ENCODE data around the gene HMGB2.

Gene HMGB2

DNA sequence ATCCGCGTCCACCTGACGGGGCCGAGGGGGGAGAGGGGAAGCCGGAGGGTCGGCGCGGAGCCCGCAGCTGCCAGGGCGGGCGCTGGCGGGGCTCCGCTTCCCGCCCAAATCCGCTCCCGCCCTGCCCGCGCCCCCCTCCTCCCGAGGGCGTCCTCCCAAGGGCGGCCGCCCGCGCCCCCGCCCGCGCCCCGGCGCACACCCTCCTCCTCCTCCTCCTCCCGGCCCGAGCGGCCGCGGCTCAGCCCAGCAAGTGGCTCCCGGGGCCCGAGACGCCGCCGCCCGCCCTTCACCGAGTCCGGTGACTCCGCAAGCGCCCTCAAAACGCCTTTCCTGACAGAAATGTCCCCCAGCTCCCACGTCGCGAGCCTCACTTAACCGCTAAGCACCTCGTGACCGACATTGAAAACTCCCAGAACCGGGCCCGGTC is 487 bp downstream of the HMGB2 start:
- peak; percentile 71 for DNase-seq

GRCh38 chr4:173332963-173333657 is 1.0 kb downstream of the HMGB2 start:
- no peak for DNase-seq

DNA sequence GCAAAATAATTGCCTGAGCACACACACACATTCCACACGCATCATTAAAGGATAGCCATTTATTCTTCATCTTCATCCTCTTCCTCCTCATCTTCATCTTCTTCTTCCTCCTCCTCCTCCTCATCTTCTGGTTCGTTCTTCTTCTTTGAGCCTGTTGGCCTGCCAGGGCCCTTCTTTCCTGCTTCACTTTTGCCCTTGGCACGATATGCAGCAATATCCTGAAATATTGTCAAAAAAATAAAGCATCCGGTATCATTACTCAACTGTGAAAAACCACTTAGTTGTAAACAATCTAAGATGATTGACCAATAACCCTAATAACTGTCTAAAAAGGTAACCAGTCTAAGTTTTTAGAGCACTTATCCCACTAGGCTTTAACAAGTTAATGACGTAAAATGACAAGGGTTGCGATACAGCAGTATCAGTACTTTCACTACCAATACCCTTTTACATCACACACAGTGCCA is 2.1 kb downstream of the HMGB2 start:
- DNase-seq: peak; percentile 51

GRCh38 chr4:173330590-173330989 is 3.6 kb downstream of the HMGB2 start:
- DNase-seq: peak; percentile 19

GRCh38 chr4:173328236-173328901 is 5.8 kb downstream of the HMGB2 start:
- peak; percentile 15 for DNase-seq

DNA sequence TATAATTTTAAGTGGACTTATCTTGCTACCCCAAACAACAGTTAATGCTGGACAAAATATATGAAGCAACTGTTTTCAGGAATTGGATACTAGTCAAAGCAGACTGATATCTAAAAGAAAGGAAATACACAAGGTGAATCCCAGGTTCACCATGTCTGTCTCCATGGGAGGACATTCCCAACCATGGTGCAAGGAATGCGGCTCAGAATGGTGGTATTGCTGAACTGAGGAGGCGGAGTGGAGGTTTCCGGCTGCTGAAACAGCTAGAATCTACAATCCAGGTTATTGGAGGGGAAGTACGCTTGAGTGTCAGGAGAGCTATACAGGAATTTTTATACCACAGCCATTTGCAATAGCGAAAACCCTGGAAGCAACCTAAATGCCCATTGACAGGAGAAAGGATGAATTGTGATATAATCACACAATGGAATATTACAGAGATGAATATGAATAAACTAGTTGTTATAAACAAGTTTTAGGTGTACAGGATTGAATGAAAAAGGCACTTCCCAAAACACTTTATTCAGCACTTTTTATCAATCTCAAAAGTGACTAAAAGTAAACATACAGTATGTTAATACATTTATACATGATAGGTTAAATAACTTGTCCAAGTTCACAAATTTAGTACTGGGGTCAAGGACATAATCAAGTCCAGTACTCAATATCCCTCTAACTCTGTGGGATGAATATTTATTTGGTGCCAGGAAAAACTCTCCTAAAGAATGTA is 9.0 kb downstream of the HMGB2 start:
- DNase-seq: no peak

- no peak for DNase-seq
Measured at GRCh38 chr4:173319696-173320095, 14.5 kb downstream of the HMGB2 start.

GRCh38 chr4:173318648-173319211 is 15.4 kb downstream of the HMGB2 start:
- peak; percentile 76 for DNase-seq

DNA sequence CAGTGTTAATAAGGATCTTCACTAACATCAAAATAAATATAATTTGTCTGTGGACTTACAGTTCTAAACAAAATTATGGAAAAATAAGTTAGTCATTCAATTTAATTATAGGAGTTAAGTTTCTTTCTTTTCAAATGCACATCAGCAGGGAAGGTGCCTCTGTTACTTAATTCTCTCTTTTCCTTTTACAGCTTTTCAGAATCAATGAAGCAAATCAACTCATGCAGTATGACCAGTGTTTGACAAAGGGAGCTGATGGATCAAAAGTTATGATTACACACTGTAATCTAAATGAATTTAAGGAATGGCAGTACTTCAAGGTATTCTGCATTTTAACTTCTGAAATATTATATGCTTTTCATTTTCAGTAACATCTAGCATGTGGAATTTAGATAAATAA is 15.9 kb downstream of the HMGB2 start:
- no peak for DNase-seq

GRCh38 chr4:173317004-173317403 is 17.2 kb downstream of the HMGB2 start:
- peak; percentile 73 for DNase-seq

- DNase-seq: no peak
Measured at GRCh38 chr4:173316060-173316459, 18.1 kb downstream of the HMGB2 start.

- DNase-seq: no peak
Measured at GRCh38 chr4:173314715-173315114, 19.4 kb downstream of the HMGB2 start.

DNA sequence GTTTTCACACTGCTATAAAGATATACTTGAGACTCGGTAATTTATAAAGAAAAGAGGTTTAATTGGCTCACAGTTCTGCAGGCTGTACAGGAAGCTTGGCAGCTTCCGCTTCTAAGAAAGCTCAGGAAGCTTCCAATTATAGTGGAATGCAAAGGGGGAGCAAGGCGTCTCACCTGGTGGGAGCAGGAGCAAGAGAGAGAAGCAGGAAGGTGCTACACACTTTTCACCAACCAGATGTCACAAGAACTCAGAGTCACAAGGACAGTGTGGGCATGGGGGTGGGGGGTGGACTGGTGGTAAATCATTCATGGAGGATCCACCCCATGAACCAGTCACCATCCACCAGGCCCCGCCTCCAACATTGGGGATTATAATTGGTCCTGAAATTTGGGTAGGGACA is 22.8 kb downstream of the HMGB2 start:
- DNase-seq: no peak

- no peak for DNase-seq
Measured at GRCh38 chr4:173307778-173308177, 26.4 kb downstream of the HMGB2 start.

- peak; percentile 82 for DNase-seq
Measured at GRCh38 chr4:173301518-173302201, 32.5 kb downstream of the HMGB2 start.

GRCh38 chr4:173294444-173294843 is 39.7 kb downstream of the HMGB2 start:
- no peak for DNase-seq

DNA sequence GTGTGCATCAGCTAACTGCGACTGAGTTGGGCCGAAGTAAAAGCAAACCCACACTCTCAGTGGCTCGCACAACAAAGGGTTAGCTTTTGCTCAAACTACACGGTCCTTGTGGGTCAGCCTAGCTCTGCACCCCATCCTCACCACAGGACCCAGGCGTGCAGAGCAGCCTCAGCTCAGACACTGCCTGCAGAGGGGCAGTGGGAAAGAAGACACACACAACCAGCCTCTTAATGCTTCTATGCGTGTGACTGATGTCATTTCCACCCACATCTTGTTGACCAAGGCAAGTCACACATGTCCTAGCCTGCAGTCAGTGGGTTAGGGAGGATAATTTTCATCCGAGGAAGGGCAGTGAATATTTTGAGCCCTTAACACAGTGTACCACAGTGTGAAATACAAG is 40.5 kb downstream of the HMGB2 start:
- no peak for DNase-seq

DNA sequence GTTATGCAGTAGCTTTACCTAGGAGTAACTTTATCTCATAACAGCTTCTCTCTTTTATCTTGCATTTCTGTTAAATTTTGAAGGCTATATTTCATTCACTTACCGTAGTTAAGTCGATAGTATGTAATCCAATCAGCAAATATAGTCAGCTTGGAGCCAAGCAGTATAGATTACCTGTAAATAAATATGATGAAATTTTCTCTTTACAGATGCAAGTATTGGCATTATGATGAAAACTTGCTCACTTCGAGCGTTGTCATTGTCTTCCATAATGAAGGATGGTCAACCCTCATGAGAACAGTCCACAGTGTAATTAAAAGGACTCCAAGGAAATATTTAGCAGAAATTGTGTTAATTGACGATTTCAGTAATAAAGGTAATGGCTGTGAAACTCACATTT is 42.3 kb downstream of the HMGB2 start:
- DNase-seq: no peak

GRCh38 chr4:173289353-173289727 is 44.8 kb downstream of the HMGB2 start:
- DNase-seq: peak; percentile 95

DNA sequence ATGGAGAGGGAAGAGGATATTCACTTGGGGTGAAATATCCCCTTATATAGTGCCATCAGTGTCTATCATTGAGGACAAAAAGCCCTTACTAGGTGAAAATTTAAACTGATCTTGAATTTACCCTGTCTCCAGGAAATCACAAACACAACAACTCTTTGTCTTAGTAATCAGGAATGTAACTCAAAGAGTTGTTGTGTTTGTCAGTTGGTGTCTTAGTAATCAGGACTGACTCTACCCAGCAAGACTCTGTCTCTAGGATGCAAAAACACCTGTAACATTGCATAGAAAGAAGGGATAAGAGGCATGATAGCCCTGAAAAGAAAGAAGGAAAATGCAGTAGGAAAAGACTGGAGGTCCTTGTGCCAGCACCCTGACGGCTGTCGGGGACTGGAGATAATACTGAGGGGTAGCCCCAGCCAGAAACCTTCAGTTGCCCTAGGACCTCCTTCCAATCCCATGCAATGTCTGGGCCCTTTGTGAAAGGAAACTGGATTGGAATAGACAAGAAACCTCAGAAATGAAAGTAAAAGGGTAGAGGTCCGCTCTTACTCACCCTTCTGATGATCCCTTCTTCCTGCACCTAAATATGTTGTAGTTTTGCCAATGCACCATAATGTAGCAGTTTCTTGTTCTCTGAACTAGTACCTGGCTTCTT is 45.3 kb downstream of the HMGB2 start:
- DNase-seq: no peak

DNA sequence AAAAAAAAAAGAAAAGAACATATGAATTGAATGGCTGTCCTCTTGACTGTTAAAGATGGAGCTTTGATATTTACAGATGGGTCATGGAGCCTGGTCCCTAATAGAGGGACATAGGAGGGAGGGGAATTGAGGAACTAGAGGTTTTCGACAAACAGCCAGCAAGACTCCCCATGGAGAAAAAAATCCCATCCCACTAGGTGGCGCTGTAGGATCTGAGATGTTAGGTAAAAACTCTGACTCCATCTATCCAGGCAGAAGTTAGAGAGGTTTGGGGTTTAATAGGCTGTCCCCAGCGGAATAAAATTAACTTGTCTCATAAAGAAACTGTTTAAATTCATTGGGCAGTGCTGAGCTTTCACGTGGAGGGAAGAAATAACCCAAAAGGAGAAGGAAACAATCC is 45.9 kb downstream of the HMGB2 start:
- DNase-seq: peak; percentile 97

- no peak for DNase-seq
Measured at GRCh38 chr4:173287486-173287885, 46.7 kb downstream of the HMGB2 start.
